Brain microvascular endothelial cell (primary cell): ENCODE data around the gene JMJD1C.

Source experiments
- DNase-seq: peaks from one replicate; pipeline ENCODE4 v3.0.0-alpha.2; 2020
- H3K27ac ChIP-seq: fragments of 250-450 bp; sonication (Bioruptor Pico); 2 replicates; pipeline ENCODE4 v1.5.1; 2020; ENCODE audit warnings: mild to moderate bottlenecking, moderate library complexity
- H3K27me3 ChIP-seq: fragments of 250-450 bp; sonication (Bioruptor Pico); replicated peaks from 2 replicates; pipeline ENCODE4 v1.5.1; 2020; ENCODE audit warnings: mild to moderate bottlenecking
- H3K36me3 ChIP-seq: fragments of 250-450 bp; sonication (Bioruptor Pico); replicated peaks from 2 replicates; pipeline ENCODE4 v1.5.1; 2020; ENCODE audit warnings: mild to moderate bottlenecking
- H3K4me3 ChIP-seq: 2 replicates; pipeline ENCODE4 v1.5.1; 2011; ENCODE audit warnings: low read depth, mild to moderate bottlenecking, control low read depth, low read length, moderate library complexity
- in situ Hi-C: cut with HindIII; loops from 2 replicates; pipeline ENCODE4 v1.10.0; 2017; ENCODE audit warnings: low sequenced_read_pairs, low pct_ligation_motif_present
- TF ChIP-seq, protein P1 (sequence below): IDR thresholded peaks from 2 replicates; pipeline ENCODE4 v1.5.1; 2011; ENCODE audit warnings: low read depth, mild to moderate bottlenecking, moderate library complexity, low read length, control low read depth, inconsistent platforms; ENCODE audit errors: missing control alignments

Gene JMJD1C

DNA sequence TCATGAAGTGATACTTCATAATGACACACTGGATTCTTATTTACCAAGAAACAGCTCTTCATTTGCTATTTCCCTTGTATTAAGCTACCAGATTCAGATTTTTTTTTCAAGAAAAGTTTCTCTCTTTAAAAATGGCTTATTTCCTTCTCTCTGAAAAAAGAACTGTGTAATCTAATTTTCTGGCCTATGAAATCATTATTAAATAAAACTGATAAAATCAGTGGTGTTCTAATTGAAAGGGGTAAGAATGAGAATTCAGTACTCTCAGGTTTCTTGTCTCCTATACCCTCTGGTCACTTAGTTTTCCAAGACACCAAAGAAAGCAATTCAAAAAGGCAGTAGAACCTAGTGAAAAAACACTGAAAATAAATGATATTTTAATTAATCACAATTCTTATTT, 10.3 kb downstream of the JMJD1C start:
- H3K4me3 ChIP-seq: no peak overlapping the region
- H3K27ac ChIP-seq: no peak overlapping the region
- in situ Hi-C loops: no loop called here
- no peak for DNase-seq
- no peaks in the 10 kb centered on the region for H3K36me3 ChIP-seq
- TF ChIP-seq, protein P1, sequence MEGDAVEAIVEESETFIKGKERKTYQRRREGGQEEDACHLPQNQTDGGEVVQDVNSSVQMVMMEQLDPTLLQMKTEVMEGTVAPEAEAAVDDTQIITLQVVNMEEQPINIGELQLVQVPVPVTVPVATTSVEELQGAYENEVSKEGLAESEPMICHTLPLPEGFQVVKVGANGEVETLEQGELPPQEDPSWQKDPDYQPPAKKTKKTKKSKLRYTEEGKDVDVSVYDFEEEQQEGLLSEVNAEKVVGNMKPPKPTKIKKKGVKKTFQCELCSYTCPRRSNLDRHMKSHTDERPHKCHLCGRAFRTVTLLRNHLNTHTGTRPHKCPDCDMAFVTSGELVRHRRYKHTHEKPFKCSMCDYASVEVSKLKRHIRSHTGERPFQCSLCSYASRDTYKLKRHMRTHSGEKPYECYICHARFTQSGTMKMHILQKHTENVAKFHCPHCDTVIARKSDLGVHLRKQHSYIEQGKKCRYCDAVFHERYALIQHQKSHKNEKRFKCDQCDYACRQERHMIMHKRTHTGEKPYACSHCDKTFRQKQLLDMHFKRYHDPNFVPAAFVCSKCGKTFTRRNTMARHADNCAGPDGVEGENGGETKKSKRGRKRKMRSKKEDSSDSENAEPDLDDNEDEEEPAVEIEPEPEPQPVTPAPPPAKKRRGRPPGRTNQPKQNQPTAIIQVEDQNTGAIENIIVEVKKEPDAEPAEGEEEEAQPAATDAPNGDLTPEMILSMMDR: no peak
- H3K27me3 ChIP-seq: no peaks in the 10 kb centered on the region

DNA sequence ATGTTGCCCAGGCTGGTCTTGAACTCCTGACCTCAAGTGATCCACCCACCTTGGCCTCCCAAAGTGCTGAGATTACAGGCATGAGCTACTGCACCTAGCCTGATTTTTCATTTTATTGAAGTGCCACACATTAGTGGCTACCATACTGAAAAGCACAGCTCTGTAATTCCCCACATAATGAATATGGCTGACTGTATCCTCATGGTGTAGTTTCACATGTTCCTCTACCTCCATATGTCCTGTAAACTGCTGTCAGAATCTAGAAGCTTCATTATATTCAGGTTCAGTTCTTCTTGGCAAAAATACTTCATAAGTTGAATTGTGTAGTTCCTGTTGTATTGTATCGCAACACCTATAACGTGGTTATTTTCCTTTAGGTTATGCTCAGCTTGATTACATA, 11.1 kb downstream of the JMJD1C start:
- DNase-seq: no peak
- TF ChIP-seq, protein P1: no peak
- no peak overlapping the region for H3K27ac ChIP-seq
- H3K4me3 ChIP-seq: no peak overlapping the region
- H3K27me3 ChIP-seq: no peaks in the 10 kb centered on the region
- no peaks in the 10 kb centered on the region for H3K36me3 ChIP-seq
- in situ Hi-C loops: no loop called here

DNA sequence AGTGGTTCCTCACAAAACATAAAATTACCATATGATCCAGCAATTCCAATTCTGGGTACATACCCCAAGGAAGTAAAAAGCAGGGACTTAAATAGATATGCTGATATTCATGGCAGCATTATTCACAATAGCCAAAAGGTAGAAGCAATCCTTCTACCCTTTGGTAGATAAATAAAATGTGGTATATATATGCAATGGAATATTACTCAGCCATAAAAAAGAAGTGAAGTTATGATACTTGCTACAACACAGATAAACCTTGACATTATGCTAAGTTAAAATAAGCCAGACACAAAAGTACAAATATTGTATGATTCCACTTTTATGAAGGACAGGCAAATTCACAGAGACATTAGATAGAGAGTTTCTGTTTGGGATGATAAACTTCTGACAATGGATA, 13.3 kb downstream of the JMJD1C start:
- no peaks in the 10 kb centered on the region for H3K27me3 ChIP-seq

DNA sequence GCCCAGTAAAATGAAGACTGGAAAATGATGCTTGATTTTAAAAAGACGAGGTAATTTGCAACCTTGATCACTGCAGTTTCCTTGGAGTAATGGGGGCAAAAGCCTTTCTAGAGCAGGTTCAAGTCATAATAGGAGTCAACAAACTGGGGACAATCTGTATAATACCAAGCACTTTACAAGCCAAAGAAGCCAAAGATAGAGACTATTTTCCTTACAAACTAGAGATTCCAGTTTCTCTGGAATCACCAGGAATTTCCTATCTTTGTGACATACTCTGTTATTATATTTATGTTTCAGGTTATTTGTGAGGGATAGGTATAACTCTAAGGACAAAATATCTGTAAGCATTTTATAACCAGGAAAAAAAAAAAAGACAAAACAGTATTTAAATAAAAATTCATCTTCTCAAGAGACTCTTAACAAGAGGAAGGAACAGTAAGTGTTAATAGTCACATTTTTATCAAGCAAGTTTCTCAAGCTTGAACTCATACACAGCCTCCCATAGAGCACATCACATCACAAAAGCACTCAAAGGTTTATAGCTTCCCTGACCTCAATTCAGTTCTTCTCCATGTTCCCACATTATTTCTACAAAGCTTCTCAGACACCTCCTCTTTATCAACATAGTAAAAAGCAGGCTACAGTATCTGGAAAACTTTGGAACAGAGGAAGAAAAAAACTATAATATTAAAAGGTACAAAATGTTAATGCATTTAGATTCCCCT, 18.9 kb downstream of the JMJD1C start:
- in situ Hi-C loops: no loop called here
- no peaks in the 10 kb centered on the region for H3K36me3 ChIP-seq

More for the DNA sequence above, 13.3 kb downstream of the JMJD1C start:
- DNase-seq: no peak
- TF ChIP-seq, protein P1: no peak
- no peak overlapping the region for H3K27ac ChIP-seq
- no peaks in the 10 kb centered on the region for H3K36me3 ChIP-seq
- H3K4me3 ChIP-seq: no peak overlapping the region
- in situ Hi-C loops: no loop called here

DNA sequence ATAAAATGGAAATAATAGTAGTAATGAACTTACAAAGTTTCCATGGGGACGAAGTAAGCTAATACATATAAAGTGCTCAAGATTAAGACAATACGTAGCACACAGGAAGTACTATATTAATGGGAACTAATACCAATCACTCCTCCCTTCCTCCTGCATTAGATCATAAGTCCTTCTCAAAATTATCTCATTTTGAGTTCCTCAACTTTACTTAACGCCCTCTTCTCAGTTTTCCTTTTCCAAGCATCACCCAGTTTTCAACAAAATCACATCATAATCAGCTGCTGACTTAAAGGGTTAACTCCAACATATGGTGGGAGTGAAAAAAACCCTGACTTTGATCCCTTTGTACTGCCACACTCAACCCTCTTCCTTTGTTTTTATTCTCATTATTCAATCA, 24.4 kb downstream of the JMJD1C start:
- H3K4me3 ChIP-seq: no peak overlapping the region
- TF ChIP-seq, protein P1: no peak
- no peaks in the 10 kb centered on the region for H3K27me3 ChIP-seq
- no peak for DNase-seq
- no peaks in the 10 kb centered on the region for H3K36me3 ChIP-seq
- H3K27ac ChIP-seq: no peak overlapping the region
- in situ Hi-C loops: no loop called here

More for the DNA sequence above, 18.9 kb downstream of the JMJD1C start:
- no peak for DNase-seq
- no peak overlapping the region for H3K4me3 ChIP-seq
- H3K27me3 ChIP-seq: no peaks in the 10 kb centered on the region
- H3K27ac ChIP-seq: no peak overlapping the region
- TF ChIP-seq, protein P1: no peak

DNA sequence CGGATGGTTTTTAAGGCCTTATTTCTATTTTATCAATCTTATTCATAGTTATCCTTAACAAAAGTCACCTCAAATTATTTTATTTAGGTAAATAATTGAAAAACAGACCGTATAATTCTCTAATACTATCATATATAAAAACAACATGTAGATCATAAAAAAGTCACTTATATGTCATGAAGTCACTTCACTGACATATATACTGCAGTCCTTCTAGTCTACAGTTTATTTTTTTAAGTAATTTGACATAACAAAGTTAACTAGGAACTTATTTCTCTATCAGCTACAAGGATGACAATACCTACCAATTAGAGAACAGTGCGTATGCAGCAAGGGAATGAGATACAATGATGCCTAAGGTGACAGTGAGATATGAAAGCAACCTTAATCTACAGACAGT, 26.2 kb downstream of the JMJD1C start:
- TF ChIP-seq, protein P1: no peak
- no peak for DNase-seq
- no peak overlapping the region for H3K27ac ChIP-seq
- H3K36me3 ChIP-seq: no peaks in the 10 kb centered on the region
- no peak overlapping the region for H3K4me3 ChIP-seq
- no peaks in the 10 kb centered on the region for H3K27me3 ChIP-seq
- in situ Hi-C loops: no loop called here
